Neural cell (in vitro differentiated cells): ENCODE results near the gene PTK6. TPM values are rescaled to one million over a fixed set of nuclear protein-coding genes. Genes with fewer than 3 reads are reported as not detected.

Experiments used
- H2AFZ ChIP-seq: fragments of 200-600, 300-800 bp; sonication (generic), shearing (Covaris generic); 2 replicates; pipeline ENCODE4 v1.6.0; 2014; ENCODE audit warnings: low read depth, mild to moderate bottlenecking, antibody characterized with exemption, low read length, moderate library complexity
- H3F3A ChIP-seq: fragments of 200-600 bp; shearing (Covaris generic); 2 replicates; pipeline ENCODE4 v1.6.1; 2016; ENCODE audit warnings: mild to moderate bottlenecking, moderate library complexity, mixed read lengths, antibody characterized with exemption, low read length; ENCODE audit not compliant: insufficient read depth, poor library complexity, severe bottlenecking
- H3K27ac ChIP-seq: fragments of 200-600, 300-800 bp; sonication (generic), shearing (Covaris generic); 2 replicates; pipeline ENCODE4 v1.5.1; 2014; ENCODE audit warnings: mild to moderate bottlenecking, low read length, moderate library complexity
- H3K27me3 ChIP-seq: fragments of 300-800, 200-600 bp; sonication (generic), shearing (Covaris generic); 2 replicates; pipeline ENCODE4 v1.6.0; 2014; ENCODE audit warnings: mild to moderate bottlenecking, low read depth, low read length, moderate library complexity; ENCODE audit not compliant: insufficient read depth
- H3K36me3 ChIP-seq: fragments of 300-800, 200-600 bp; sonication (generic), shearing (Covaris generic); 2 replicates; pipeline ENCODE4 v1.5.1; 2014; ENCODE audit warnings: mild to moderate bottlenecking, antibody characterized with exemption, low read length, moderate library complexity; ENCODE audit not compliant: insufficient read depth
- H3K4me2 ChIP-seq: fragments of 300-800, 200-600 bp; sonication (generic), shearing (Covaris generic); 2 replicates; pipeline ENCODE4 v1.6.0; 2014; ENCODE audit warnings: mild to moderate bottlenecking, low read length
- H3K4me3 ChIP-seq: fragments of 300-800, 200-600 bp; sonication (generic), shearing (Covaris generic); 2 replicates; pipeline ENCODE4 v1.5.1; 2014; ENCODE audit warnings: mild to moderate bottlenecking, low read length, moderate library complexity
- H3K79me2 ChIP-seq: fragments of 200-600 bp; shearing (Covaris generic); replicated peaks from 2 replicates; pipeline ENCODE4 v1.6.0; 2014; ENCODE audit warnings: mild to moderate bottlenecking, low read length, moderate library complexity; ENCODE audit not compliant: insufficient read depth
- H3K9ac ChIP-seq: fragments of 300-800, 200-600 bp; sonication (generic), shearing (Covaris generic); 2 replicates; pipeline ENCODE4 v1.6.1; 2016; ENCODE audit warnings: mild to moderate bottlenecking, low read length, mixed read lengths
- H3K9me2 ChIP-seq: fragments of 200-600 bp; shearing (Covaris generic); 2 replicates; pipeline ENCODE4 v1.6.1; 2016; ENCODE audit warnings: mild to moderate bottlenecking, low read length, mixed read lengths; ENCODE audit not compliant: insufficient read depth
- H3K9me3 ChIP-seq: fragments of 200-600, 300-800 bp; sonication (generic), shearing (Covaris generic); 2 replicates; pipeline ENCODE4 v1.6.1; 2016; ENCODE audit warnings: mild to moderate bottlenecking, mixed run types, low read length, moderate library complexity, mixed read lengths
- H4K20me1 ChIP-seq: fragments of 200-600 bp; shearing (Covaris generic); 2 replicates; pipeline ENCODE4 v1.6.1; 2016; ENCODE audit warnings: mild to moderate bottlenecking, mixed run types; ENCODE audit not compliant: insufficient read depth
- EP300 ChIP-seq: fragments of 450-650 bp; conservative IDR thresholded peaks from 2 replicates; pipeline ENCODE4 v1.6.1; 2014; ENCODE audit warnings: antibody characterized with exemption, mild to moderate bottlenecking, moderate library complexity; ENCODE audit not compliant: poor library complexity, severe bottlenecking
- EZH2 ChIP-seq: fragments of 200-600, 300-800 bp; shearing (Covaris generic), sonication (generic); IDR thresholded peaks from 2 replicates; pipeline ENCODE4 v1.6.1; 2014; ENCODE audit warnings: antibody characterized with exemption, low read length, borderline replicate concordance, mild to moderate bottlenecking; ENCODE audit not compliant: insufficient read depth, poor library complexity, severe bottlenecking
- MXI1 ChIP-seq: fragments of 450-650 bp; conservative IDR thresholded peaks from 2 replicates; pipeline ENCODE4 v1.6.1; 2014; ENCODE audit warnings: antibody characterized with exemption, mild to moderate bottlenecking; ENCODE audit not compliant: poor library complexity, severe bottlenecking
- POLR2AphosphoS5 ChIP-seq: IDR thresholded peaks from 2 replicates; pipeline ENCODE4 v1.6.1; 2012
- RAD21 ChIP-seq: fragments of 450-650 bp; conservative IDR thresholded peaks from 2 replicates; pipeline ENCODE4 v1.6.1; 2014; ENCODE audit warnings: antibody characterized with exemption, mild to moderate bottlenecking, moderate library complexity
- SMC3 ChIP-seq: fragments of 450-650 bp; conservative IDR thresholded peaks from 2 replicates; pipeline ENCODE4 v1.6.1; 2014; ENCODE audit warnings: antibody characterized with exemption, mild to moderate bottlenecking, moderate library complexity; ENCODE audit not compliant: poor library complexity
- TAF1 ChIP-seq: IDR thresholded peaks from 2 replicates; pipeline ENCODE4 v1.6.1; 2012; ENCODE audit warnings: low read depth
- polyA plus RNA-seq: library from polyadenylated mRNA; depleted of rRNA; stranded (reverse); fragments of >200 nt; gene quantifications from 2 replicates; pipeline ENCODE4 v1.2.3, GENCODE V29; 2014
- TF ChIP-seq, protein P1 (sequence below): fragments of 450-650 bp; IDR thresholded peaks from 2 replicates; pipeline ENCODE4 v1.5.1; 2014; ENCODE audit warnings: antibody characterized with exemption, mild to moderate bottlenecking, moderate library complexity; ENCODE audit not compliant: poor library complexity, severe bottlenecking
- TF ChIP-seq, protein P2 (sequence below): IDR thresholded peaks from 2 replicates; pipeline ENCODE4 v1.6.1; 2012; ENCODE audit warnings: borderline replicate concordance

Gene PTK6
- polyA plus RNA-seq, 1 donor from 2014 or later, result not detected

DNA sequence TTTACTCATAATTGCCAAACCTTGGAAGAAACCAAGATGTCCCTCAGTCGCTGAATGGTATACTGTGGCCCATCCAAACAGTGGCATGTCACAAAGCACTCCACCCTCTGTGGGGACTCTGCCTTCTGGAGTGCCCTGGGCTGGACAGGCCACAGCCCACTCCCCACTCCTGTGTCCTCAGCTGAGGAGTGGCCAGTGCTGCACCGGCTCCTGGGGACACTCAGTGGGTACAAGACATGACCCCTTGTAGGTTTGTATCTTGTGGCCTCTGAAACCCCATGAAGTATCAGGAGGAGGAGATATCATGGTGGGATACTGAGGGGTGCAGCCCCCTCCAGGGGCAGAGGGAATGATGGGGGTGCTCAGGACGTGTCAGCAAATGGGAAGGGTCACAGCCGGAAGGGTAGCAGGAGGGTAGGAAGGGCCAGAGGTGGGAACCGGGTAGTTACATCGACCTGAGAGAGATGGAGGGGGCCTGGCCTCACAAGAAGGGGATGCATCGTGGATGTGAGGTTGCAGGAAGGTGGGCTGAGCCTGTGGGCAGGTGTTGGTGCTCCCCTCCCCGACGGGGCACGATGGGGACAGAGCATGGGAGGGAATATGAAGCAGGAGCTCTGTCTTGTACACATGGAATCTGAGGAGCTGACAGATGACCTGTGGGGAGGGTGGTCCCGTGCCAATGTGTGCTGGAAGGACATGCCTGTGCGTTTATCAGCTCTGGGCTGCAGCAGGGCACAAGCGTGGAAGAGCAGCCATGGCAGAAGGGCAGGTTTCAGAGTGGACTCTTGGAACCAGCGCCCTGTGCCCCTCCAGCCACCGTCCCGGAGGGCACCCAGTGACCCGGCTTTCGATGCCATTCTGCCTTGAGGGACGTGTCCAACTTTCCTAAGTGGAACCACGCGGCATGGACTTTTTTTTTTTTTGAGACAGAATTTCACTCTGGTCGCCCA lies 48.7 kb upstream of the PTK6 start:
- H3K4me3 ChIP-seq, result no peak overlapping the region
- no peaks in the 10 kb centered on the region for H3K36me3 ChIP-seq
- H3K79me2 ChIP-seq, result no peaks in the 10 kb centered on the region
- no peak overlapping the region for H3K9ac ChIP-seq
- TF ChIP-seq EZH2 (no peak), MXI1 (no peak), POLR2AphosphoS5 (no peak), TAF1 (no peak), RAD21 (no peak), SMC3 (no peak), EP300 (no peak)
- TF ChIP-seq, protein P1, sequence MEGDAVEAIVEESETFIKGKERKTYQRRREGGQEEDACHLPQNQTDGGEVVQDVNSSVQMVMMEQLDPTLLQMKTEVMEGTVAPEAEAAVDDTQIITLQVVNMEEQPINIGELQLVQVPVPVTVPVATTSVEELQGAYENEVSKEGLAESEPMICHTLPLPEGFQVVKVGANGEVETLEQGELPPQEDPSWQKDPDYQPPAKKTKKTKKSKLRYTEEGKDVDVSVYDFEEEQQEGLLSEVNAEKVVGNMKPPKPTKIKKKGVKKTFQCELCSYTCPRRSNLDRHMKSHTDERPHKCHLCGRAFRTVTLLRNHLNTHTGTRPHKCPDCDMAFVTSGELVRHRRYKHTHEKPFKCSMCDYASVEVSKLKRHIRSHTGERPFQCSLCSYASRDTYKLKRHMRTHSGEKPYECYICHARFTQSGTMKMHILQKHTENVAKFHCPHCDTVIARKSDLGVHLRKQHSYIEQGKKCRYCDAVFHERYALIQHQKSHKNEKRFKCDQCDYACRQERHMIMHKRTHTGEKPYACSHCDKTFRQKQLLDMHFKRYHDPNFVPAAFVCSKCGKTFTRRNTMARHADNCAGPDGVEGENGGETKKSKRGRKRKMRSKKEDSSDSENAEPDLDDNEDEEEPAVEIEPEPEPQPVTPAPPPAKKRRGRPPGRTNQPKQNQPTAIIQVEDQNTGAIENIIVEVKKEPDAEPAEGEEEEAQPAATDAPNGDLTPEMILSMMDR, result no peak
- TF ChIP-seq, protein P2, sequence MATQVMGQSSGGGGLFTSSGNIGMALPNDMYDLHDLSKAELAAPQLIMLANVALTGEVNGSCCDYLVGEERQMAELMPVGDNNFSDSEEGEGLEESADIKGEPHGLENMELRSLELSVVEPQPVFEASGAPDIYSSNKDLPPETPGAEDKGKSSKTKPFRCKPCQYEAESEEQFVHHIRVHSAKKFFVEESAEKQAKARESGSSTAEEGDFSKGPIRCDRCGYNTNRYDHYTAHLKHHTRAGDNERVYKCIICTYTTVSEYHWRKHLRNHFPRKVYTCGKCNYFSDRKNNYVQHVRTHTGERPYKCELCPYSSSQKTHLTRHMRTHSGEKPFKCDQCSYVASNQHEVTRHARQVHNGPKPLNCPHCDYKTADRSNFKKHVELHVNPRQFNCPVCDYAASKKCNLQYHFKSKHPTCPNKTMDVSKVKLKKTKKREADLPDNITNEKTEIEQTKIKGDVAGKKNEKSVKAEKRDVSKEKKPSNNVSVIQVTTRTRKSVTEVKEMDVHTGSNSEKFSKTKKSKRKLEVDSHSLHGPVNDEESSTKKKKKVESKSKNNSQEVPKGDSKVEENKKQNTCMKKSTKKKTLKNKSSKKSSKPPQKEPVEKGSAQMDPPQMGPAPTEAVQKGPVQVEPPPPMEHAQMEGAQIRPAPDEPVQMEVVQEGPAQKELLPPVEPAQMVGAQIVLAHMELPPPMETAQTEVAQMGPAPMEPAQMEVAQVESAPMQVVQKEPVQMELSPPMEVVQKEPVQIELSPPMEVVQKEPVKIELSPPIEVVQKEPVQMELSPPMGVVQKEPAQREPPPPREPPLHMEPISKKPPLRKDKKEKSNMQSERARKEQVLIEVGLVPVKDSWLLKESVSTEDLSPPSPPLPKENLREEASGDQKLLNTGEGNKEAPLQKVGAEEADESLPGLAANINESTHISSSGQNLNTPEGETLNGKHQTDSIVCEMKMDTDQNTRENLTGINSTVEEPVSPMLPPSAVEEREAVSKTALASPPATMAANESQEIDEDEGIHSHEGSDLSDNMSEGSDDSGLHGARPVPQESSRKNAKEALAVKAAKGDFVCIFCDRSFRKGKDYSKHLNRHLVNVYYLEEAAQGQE, result no peak
- no peaks in the 10 kb centered on the region for H3K27me3 ChIP-seq
- H3K9me3 ChIP-seq, result no peaks in the 10 kb centered on the region
- no peaks in the 10 kb centered on the region for H3K9me2 ChIP-seq
- H2AFZ ChIP-seq, result no peak overlapping the region
- no peak overlapping the region for H3K27ac ChIP-seq
- no peak overlapping the region for H3K4me2 ChIP-seq
- H3F3A ChIP-seq, result no peaks in the 10 kb centered on the region
- H4K20me1 ChIP-seq, result no peaks in the 10 kb centered on the region

DNA sequence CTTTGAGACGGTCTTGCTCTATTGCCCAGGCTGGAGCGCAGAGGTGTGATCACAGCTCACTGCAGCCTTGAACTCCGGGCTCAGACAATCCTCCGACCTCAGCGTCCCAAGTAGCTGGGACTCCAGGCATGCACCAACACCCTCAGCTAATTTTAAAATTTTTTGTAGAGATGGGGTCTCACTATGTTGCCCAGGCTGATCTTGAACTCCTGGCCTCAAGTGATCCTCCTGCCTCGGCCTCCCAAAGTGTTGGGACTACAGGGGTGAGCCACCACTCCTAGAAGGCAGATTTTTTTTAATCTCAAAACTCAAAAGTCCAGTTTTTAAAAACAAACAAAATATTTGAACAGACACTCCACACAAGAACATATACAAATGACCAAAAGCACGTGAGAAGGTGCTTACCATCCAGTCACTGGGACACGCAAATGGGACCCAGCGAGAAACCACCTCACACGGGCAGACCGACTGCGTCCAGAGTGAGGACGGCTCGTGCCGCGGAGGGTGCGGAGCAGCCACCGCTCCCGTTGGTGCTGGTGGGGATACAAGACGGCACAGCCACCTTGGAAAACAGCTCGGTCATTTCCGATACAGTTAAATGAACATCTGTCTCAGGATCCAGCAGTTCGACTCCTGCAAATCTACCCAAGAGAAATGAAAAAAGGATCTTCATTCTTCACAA lies 45.3 kb upstream of the PTK6 start:
- Histone ChIP-seq H3K36me3 (no peaks in the 10 kb centered on the region), H3F3A (no peaks in the 10 kb centered on the region), H3K4me2 (no peak overlapping the region), H3K4me3 (no peak overlapping the region), H3K27ac (no peak overlapping the region), H3K9ac (no peak overlapping the region), H3K9me3 (no peaks in the 10 kb centered on the region), H3K79me2 (no peaks in the 10 kb centered on the region), H3K27me3 (no peaks in the 10 kb centered on the region), H3K9me2 (no peaks in the 10 kb centered on the region), H4K20me1 (no peaks in the 10 kb centered on the region), H2AFZ (no peak overlapping the region)
- TF ChIP-seq SMC3 (no peak), TAF1 (no peak), MXI1 (no peak), RAD21 (no peak), EZH2 (no peak), POLR2AphosphoS5 (no peak), EP300 (no peak)
- TF ChIP-seq, protein P1, result no peak
- TF ChIP-seq, protein P2, result no peak
